ENCODE data around the gene NDC80.

The NDC80 gene

DNA sequence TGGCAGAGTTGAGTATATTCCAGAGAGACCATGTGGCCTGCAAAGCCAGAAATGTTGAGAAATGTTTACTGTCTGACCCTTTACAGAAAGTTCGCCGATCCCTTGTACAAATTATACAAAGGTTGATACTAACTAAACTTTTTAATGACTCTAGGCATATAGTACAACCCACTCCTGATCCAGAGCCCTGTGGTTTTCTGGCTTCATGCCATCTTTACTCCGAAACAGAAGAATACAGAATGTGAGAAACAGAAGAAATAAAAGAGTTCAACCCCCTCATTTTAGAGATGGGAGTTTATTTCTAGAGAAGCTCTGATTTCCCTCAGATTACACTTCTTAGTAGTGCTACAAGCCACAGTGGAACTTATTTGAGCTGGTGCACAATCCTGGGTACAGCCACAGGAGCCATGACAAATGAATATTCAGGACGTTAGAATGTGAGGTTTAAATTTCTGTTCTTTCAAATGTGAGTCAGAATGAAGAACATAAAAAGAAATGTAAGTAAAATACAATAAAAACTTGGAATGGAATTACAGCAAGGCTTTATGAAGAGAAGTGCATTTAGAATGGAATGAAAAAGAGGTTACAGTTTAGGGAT, 46.1 kb downstream of the NDC80 start:
- H3K9me3 ChIP-seq, result no peaks in the 10 kb centered on the region
- no peak overlapping the region for H3K4me3 ChIP-seq (ENCODE audit: low read depth, low read length)
- H3K36me3 ChIP-seq, result no peaks in the 10 kb centered on the region
- TF ChIP-seq, protein P1, sequence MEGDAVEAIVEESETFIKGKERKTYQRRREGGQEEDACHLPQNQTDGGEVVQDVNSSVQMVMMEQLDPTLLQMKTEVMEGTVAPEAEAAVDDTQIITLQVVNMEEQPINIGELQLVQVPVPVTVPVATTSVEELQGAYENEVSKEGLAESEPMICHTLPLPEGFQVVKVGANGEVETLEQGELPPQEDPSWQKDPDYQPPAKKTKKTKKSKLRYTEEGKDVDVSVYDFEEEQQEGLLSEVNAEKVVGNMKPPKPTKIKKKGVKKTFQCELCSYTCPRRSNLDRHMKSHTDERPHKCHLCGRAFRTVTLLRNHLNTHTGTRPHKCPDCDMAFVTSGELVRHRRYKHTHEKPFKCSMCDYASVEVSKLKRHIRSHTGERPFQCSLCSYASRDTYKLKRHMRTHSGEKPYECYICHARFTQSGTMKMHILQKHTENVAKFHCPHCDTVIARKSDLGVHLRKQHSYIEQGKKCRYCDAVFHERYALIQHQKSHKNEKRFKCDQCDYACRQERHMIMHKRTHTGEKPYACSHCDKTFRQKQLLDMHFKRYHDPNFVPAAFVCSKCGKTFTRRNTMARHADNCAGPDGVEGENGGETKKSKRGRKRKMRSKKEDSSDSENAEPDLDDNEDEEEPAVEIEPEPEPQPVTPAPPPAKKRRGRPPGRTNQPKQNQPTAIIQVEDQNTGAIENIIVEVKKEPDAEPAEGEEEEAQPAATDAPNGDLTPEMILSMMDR (IDR thresholded peaks at IDR 0.05; ENCODE audit: low read depth, low read length), result no peak
- H3K27me3 ChIP-seq, result no peaks in the 10 kb centered on the region
- H3K4me1 ChIP-seq, result no peaks in the 10 kb centered on the region
- DNase-seq, result no peak

DNA sequence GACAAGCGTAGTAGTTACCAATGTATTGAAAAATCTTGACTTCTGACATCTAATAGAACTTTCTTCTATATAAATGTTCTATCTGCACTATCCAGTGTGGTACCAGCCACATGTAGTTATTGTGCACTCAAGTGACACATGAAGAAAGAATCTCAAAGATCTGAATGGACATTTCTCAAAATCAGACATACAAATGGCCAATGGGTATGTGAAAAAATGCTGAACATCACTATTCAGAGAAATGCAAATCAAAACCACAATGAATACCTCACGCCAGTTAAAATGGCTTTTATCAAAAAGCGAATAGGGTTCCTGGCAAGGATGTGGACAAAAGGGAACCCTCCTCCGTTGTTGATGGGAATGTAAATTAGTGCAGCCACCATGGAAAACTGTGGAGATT, 46.7 kb downstream of the NDC80 start:
- H3K4me3 ChIP-seq (ENCODE audit: low read depth, low read length), result no peak overlapping the region
- DNase-seq, result no peak
- no peaks in the 10 kb centered on the region for H3K9me3 ChIP-seq
- H3K36me3 ChIP-seq, result no peaks in the 10 kb centered on the region
- TF ChIP-seq, protein P1 (IDR thresholded peaks at IDR 0.05; ENCODE audit: low read depth, low read length), result no peak
- no peaks in the 10 kb centered on the region for H3K27me3 ChIP-seq
- no peaks in the 10 kb centered on the region for H3K4me1 ChIP-seq

DNA sequence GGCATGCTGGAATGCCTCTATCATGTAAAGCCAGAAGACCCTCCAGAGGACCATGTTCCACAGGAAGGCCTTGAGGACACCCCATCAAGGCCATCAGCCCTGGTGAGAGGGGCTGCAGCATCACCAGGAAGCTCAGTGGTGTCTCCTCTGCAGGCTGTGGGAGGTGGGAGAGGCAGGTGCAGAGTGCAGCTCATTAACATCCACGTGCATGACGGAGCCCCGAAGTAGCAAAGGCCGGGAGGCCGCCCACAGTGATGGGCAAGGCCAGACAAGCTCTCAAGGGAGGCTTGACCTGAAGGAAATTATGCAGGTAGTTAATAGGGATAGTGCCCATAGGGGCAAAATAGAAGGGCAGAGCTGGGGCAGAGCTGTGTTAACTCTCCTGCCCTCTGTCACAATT, 53.9 kb downstream of the NDC80 start:
- H3K9me3 ChIP-seq, result no peaks in the 10 kb centered on the region
- DNase-seq, result no peak
- no peaks in the 10 kb centered on the region for H3K27me3 ChIP-seq
- TF ChIP-seq, protein P1 (IDR thresholded peaks at IDR 0.05; ENCODE audit: low read depth, low read length), result no peak
- no peaks in the 10 kb centered on the region for H3K36me3 ChIP-seq
- no peak overlapping the region for H3K4me3 ChIP-seq (ENCODE audit: low read depth, low read length)
- H3K4me1 ChIP-seq, result no peaks in the 10 kb centered on the region

DNA sequence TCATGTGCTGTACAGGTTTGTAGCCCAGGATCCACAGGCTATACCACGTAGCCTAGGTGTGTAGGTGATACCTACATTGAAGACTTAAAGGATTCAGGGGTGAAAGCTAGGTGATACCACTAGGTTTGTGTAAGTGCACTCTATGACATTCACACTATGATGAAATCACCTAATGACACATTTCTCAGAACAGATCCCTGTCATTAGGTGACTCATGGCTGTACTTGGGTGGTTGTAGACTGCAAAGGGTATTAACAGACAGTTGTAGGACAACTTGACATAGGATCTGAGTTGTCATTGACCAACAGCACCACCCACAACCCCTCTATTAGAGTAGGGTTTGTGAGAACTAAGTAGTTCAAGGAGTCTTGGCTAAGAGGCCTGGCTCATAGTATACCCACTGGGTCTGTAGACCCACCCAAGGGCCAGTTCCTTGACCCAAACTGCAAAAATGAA, 56.5 kb downstream of the NDC80 start:
- Histone ChIP-seq H3K4me1 (no peaks in the 10 kb centered on the region), H3K4me3 (ENCODE audit: low read depth, low read length) (no peak overlapping the region), H3K36me3 (no peaks in the 10 kb centered on the region), H3K27me3 (no peaks in the 10 kb centered on the region), H3K9me3 (no peaks in the 10 kb centered on the region)
- TF ChIP-seq, protein P1 (IDR thresholded peaks at IDR 0.05; ENCODE audit: low read depth, low read length), result no peak
- no peak for DNase-seq

DNA sequence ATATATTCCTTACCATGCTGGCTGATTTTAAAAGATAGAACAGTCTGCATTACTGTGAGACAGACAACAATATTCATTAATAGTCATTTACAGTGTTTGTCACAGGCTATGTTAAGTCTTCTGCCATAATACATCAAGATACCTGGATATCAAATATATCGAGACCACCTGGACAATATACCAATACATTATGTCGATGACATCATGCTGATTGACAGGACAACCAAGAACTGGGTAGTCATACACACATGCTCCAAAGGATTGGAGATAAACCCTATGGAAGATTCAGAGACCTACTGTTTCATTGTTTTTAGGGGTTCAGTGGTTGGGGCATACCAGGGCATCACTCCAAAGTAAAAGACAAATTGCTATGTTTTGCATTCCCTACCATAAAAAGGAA, 57.6 kb downstream of the NDC80 start:
- DNase-seq, result no peak
- no peak overlapping the region for H3K4me3 ChIP-seq (ENCODE audit: low read depth, low read length)
- no peaks in the 10 kb centered on the region for H3K27me3 ChIP-seq
- H3K9me3 ChIP-seq, result no peaks in the 10 kb centered on the region
- H3K36me3 ChIP-seq, result no peaks in the 10 kb centered on the region
- H3K4me1 ChIP-seq, result no peaks in the 10 kb centered on the region
- TF ChIP-seq, protein P1 (IDR thresholded peaks at IDR 0.05; ENCODE audit: low read depth, low read length), result no peak

DNA sequence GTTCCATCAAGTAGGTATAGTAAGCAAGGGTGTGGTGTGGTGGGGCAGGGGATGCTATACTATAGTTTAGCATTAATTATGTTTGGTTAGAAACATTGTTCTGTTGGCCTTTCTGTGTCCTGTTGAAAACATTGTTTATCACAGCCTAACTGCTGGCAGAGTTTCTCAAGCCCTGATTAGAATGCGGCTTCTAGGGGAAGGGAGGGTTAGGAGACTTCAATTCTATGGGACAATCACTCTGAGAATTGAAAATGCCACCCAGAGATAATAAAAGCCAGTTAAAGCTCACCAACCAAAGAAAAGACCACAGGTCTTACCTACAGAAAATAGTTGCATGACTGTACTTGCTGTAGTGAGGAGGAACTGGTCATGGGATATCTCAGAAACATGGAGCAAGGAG, 64.2 kb downstream of the NDC80 start:
- H3K9me3 ChIP-seq, result no peaks in the 10 kb centered on the region
- no peak overlapping the region for H3K4me3 ChIP-seq (ENCODE audit: low read depth, low read length)
- TF ChIP-seq, protein P1 (IDR thresholded peaks at IDR 0.05; ENCODE audit: low read depth, low read length), result no peak

More for the DNA sequence above, 64.2 kb downstream of the NDC80 start:
- H3K36me3 ChIP-seq, result no peaks in the 10 kb centered on the region
- no peak for DNase-seq
- no peaks in the 10 kb centered on the region for H3K27me3 ChIP-seq
- H3K4me1 ChIP-seq, result no peaks in the 10 kb centered on the region
